PFSK-1 (cell line): ENCODE measurements around the gene SH3BP5.

Experiments
- POLR2AphosphoS5 ChIP-seq: IDR thresholded peaks from 2 replicates; pipeline ENCODE4 v1.6.1; 2012; ENCODE audit warnings: low read depth, mild to moderate bottlenecking, control low read depth, low read length, moderate library complexity
- TF ChIP-seq, protein P1 (sequence below), 2 experiments: IDR thresholded peaks; 2 replicates each; pipeline versions ENCODE4 v1.6.1 to v1.8.0; 2011 to 2012; ENCODE audit warnings: low read depth in 2 of 2, low read length in 2 of 2, control low read depth in 1 of 2, inconsistent platforms in 1 of 2, mild to moderate bottlenecking in 1 of 2, moderate library complexity in 1 of 2; ENCODE audit not compliant: insufficient read depth in 1 of 2

DNA sequence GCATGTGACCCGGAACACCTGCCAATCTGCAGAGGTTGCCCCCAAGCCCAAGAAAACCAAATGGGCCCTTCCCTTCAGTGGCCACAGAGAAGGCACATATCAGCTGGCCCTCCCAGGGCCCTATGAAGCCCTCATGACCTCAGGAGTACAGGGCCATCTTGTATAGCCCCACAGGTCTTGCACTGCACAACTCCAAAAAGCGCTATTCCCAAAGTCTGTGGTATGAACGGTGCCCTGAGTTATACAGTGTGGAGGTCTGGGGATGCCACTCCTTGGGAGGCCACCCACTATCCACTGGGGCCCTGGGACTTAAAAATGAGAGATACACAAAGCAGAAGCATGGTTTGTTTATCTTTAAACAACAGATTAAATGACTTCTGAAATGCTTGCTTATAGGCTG, 64.9 kb downstream of the SH3BP5 start:
- TF ChIP-seq, protein P1, sequence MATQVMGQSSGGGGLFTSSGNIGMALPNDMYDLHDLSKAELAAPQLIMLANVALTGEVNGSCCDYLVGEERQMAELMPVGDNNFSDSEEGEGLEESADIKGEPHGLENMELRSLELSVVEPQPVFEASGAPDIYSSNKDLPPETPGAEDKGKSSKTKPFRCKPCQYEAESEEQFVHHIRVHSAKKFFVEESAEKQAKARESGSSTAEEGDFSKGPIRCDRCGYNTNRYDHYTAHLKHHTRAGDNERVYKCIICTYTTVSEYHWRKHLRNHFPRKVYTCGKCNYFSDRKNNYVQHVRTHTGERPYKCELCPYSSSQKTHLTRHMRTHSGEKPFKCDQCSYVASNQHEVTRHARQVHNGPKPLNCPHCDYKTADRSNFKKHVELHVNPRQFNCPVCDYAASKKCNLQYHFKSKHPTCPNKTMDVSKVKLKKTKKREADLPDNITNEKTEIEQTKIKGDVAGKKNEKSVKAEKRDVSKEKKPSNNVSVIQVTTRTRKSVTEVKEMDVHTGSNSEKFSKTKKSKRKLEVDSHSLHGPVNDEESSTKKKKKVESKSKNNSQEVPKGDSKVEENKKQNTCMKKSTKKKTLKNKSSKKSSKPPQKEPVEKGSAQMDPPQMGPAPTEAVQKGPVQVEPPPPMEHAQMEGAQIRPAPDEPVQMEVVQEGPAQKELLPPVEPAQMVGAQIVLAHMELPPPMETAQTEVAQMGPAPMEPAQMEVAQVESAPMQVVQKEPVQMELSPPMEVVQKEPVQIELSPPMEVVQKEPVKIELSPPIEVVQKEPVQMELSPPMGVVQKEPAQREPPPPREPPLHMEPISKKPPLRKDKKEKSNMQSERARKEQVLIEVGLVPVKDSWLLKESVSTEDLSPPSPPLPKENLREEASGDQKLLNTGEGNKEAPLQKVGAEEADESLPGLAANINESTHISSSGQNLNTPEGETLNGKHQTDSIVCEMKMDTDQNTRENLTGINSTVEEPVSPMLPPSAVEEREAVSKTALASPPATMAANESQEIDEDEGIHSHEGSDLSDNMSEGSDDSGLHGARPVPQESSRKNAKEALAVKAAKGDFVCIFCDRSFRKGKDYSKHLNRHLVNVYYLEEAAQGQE (IDR thresholded peaks at IDR 0.05; ENCODE audit: insufficient read depth in 1 of 2, low read depth in 2 of 2, low read length in 2 of 2), result no peak
- TF ChIP-seq POLR2AphosphoS5, result no peak
